SU-DHL-6 (cell line): ENCODE results near the gene FIGLA.

ENCODE experiments used
- H2AFZ ChIP-seq: fragments of 200-600 bp; sonication (generic); 2 replicates; pipeline ENCODE4 v1.6.1; 2014; ENCODE audit warnings: low read depth, mild to moderate bottlenecking, moderate library complexity, mixed read lengths, antibody characterized with exemption, low read length; ENCODE audit not compliant: severe bottlenecking
- H3F3A ChIP-seq: fragments of 200-600 bp; shearing (Covaris generic); 2 replicates; pipeline ENCODE4 v1.6.0; 2016; ENCODE audit warnings: antibody characterized with exemption, mild to moderate bottlenecking; ENCODE audit not compliant: insufficient read depth
- H3K27ac ChIP-seq: fragments of 200-600 bp; sonication (generic); 2 replicates; pipeline ENCODE4 v1.5.1; 2016; ENCODE audit warnings: low read depth, mild to moderate bottlenecking, low read length, moderate library complexity, mixed read lengths
- H3K27me3 ChIP-seq: fragments of 200-600 bp; sonication (generic), shearing (Covaris generic); 2 replicates; pipeline ENCODE4 v1.6.0; 2014; ENCODE audit warnings: mild to moderate bottlenecking, low read length
- H3K36me3 ChIP-seq: fragments of 200-600 bp; sonication (generic); 2 replicates; pipeline ENCODE4 v1.6.1; 2014; ENCODE audit warnings: mild to moderate bottlenecking, low read length, mixed read lengths
- H3K4me2 ChIP-seq: fragments of 300-600, 200-600 bp; shearing (Covaris generic), sonication (generic); 2 replicates; pipeline ENCODE4 v1.6.0; 2014; ENCODE audit warnings: low read length, low read depth, mild to moderate bottlenecking; ENCODE audit not compliant: poor library complexity, severe bottlenecking
- H3K4me3 ChIP-seq: fragments of 200-600 bp; sonication (generic); 2 replicates; pipeline ENCODE4 v1.5.1; 2014; ENCODE audit warnings: antibody characterized with exemption, low read length, mild to moderate bottlenecking, mixed read lengths; ENCODE audit not compliant: insufficient read depth, poor library complexity, severe bottlenecking
- H3K79me2 ChIP-seq: fragments of 200-600 bp; sonication (generic); 2 replicates; pipeline ENCODE4 v1.6.1; 2014; ENCODE audit warnings: mild to moderate bottlenecking, low read length, moderate library complexity; ENCODE audit not compliant: insufficient read depth
- H3K9ac ChIP-seq: fragments of 200-600 bp; sonication (generic); 2 replicates; pipeline ENCODE4 v1.7.0; 2014; ENCODE audit warnings: mild to moderate bottlenecking, low read length
- H3K9me2 ChIP-seq: fragments of 200-600 bp; sonication (generic); replicated peaks from 2 replicates; pipeline ENCODE4 v1.6.1; 2014; ENCODE audit warnings: low read length; ENCODE audit not compliant: insufficient read depth
- H3K9me3 ChIP-seq: fragments of 200-600 bp; sonication (generic); 2 replicates; pipeline ENCODE4 v1.6.1; 2014; ENCODE audit warnings: low read length, mixed read lengths; ENCODE audit not compliant: insufficient read depth
- H4K20me1 ChIP-seq: fragments of 200-600 bp; sonication (generic); 2 replicates; pipeline ENCODE4 v1.6.1; 2014; ENCODE audit warnings: low read depth, mild to moderate bottlenecking, antibody characterized with exemption, low read length, moderate library complexity, mixed read lengths
- CTCF ChIP-seq: fragments of 200-600 bp; sonication (generic); IDR thresholded peaks from one replicate; pipeline ENCODE4 v1.5.1; 2017; ENCODE audit warnings: antibody characterized with exemption, mild to moderate bottlenecking, low read length, moderate library complexity; ENCODE audit not compliant: insufficient read depth, poor library complexity, severe bottlenecking
- EZH2phosphoT487 ChIP-seq: fragments of 200-600 bp; sonication (generic), shearing (Covaris generic); conservative IDR thresholded peaks from 2 replicates; pipeline ENCODE4 v1.6.1; 2018; ENCODE audit warnings: mild to moderate bottlenecking, antibody characterized with exemption, low read length, moderate library complexity, mixed read lengths

FIGLA gene

GRCh38 chr2:70826696-70827350 lies 36.4 kb upstream of the FIGLA start:
- Histone ChIP-seq H3K9me2 (no peaks in the 10 kb centered on the region), H4K20me1 (no peaks in the 10 kb centered on the region), H3K4me2 (no peak overlapping the region), H3K27ac (no peak overlapping the region), H2AFZ (no peak overlapping the region), H3K27me3 (no peaks in the 10 kb centered on the region), H3K9ac (no peak overlapping the region), H3F3A (no peaks in the 10 kb centered on the region), H3K4me3 (no peak overlapping the region), H3K9me3 (no peaks in the 10 kb centered on the region), H3K79me2 (no peaks in the 10 kb centered on the region), H3K36me3 (no peaks in the 10 kb centered on the region)
- TF ChIP-seq EZH2phosphoT487 (no peak), CTCF (no peak)

GRCh38 chr2:70823249-70823648 lies 32.8 kb upstream of the FIGLA start:
- Histone ChIP-seq H3K9ac (no peak overlapping the region), H3K4me2 (no peak overlapping the region), H3K9me3 (no peaks in the 10 kb centered on the region), H3K36me3 (no peaks in the 10 kb centered on the region), H3K27me3 (no peaks in the 10 kb centered on the region), H3F3A (no peaks in the 10 kb centered on the region), H3K4me3 (no peak overlapping the region), H4K20me1 (no peaks in the 10 kb centered on the region), H3K9me2 (no peaks in the 10 kb centered on the region), H2AFZ (no peak overlapping the region), H3K27ac (no peak overlapping the region), H3K79me2 (no peaks in the 10 kb centered on the region)
- no peak for TF ChIP-seq EZH2phosphoT487

- Histone ChIP-seq H3K27me3 (no peaks in the 10 kb centered on the region), H3K9me3 (no peaks in the 10 kb centered on the region), H3K4me2 (no peak overlapping the region), H3K36me3 (no peaks in the 10 kb centered on the region), H3K4me3 (no peak overlapping the region), H3K27ac (no peak overlapping the region), H3F3A (no peaks in the 10 kb centered on the region), H2AFZ (no peak overlapping the region), H3K9ac (no peak overlapping the region), H3K9me2 (no peaks in the 10 kb centered on the region), H4K20me1 (no peaks in the 10 kb centered on the region), H3K79me2 (no peaks in the 10 kb centered on the region)
- TF ChIP-seq EZH2phosphoT487 (no peak), CTCF (no peak)
Observed at GRCh38 chr2:70822843-70823242, 32.4 kb upstream of the FIGLA start.

GRCh38 chr2:70820499-70820898 lies 30.1 kb upstream of the FIGLA start, which contains the start of gene CLEC4F:
Gene CLEC4F (minus strand): TSS chr2:70820599. CDS start chr2:70820523, 76 bp downstream.
- Histone ChIP-seq H3F3A (no peaks in the 10 kb centered on the region), H3K9ac (no peak within 1 kb of the TSS), H3K79me2 (no peaks in the 10 kb centered on the region), H3K9me3 (no peaks in the 10 kb centered on the region), H3K27ac (no peak within 1 kb of the TSS), H2AFZ (no peak within 1 kb of the TSS), H3K27me3 (no peaks in the 10 kb centered on the region), H3K36me3 (no peaks in the 10 kb centered on the region), H3K4me3 (no peak within 1 kb of the TSS), H4K20me1 (no peaks in the 10 kb centered on the region), H3K9me2 (no peaks in the 10 kb centered on the region), H3K4me2 (no peak within 1 kb of the TSS)
- no peak for TF ChIP-seq CTCF
